ENCODE data around the gene TTLL9. TPM values are rescaled to one million over a fixed set of nuclear protein-coding genes. Genes with fewer than 3 reads are reported as not detected.

The TTLL9 gene
- total RNA-seq, 2 donors from 2014 or later: not detected

- peak; percentile 68 for DNase-seq (ENCODE audit: low spot score)
- H3K27ac ChIP-seq: peak overlapping the region; percentile 92 to 99
These were observed 28.5 kb upstream of the TTLL9 start for GRCh38 chr20:31841928-31842327.

GRCh38 chr20:31842471-31843157 lies 27.8 kb upstream of the TTLL9 start:
- DNase-seq (ENCODE audit: low spot score) (no peak), ATAC-seq (ENCODE audit: insufficient number of reproducible peaks, low FRiP score, low read depth) (no peak)
- H3K27ac ChIP-seq: peak overlapping the region; percentile 92 to 99
- H3K9me3 ChIP-seq: no peaks in the 10 kb centered on the region
- no peaks in the 10 kb centered on the region for H3K36me3 ChIP-seq
- TF ChIP-seq, protein P1, sequence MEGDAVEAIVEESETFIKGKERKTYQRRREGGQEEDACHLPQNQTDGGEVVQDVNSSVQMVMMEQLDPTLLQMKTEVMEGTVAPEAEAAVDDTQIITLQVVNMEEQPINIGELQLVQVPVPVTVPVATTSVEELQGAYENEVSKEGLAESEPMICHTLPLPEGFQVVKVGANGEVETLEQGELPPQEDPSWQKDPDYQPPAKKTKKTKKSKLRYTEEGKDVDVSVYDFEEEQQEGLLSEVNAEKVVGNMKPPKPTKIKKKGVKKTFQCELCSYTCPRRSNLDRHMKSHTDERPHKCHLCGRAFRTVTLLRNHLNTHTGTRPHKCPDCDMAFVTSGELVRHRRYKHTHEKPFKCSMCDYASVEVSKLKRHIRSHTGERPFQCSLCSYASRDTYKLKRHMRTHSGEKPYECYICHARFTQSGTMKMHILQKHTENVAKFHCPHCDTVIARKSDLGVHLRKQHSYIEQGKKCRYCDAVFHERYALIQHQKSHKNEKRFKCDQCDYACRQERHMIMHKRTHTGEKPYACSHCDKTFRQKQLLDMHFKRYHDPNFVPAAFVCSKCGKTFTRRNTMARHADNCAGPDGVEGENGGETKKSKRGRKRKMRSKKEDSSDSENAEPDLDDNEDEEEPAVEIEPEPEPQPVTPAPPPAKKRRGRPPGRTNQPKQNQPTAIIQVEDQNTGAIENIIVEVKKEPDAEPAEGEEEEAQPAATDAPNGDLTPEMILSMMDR (IDR thresholded peaks at IDR 0.05): no peak
- no peaks in the 10 kb centered on the region for H3K27me3 ChIP-seq (replicated peaks; ENCODE audit: insufficient read depth)
- H3K4me3 ChIP-seq: peak overlapping the region; percentile 77
- peaks cover 30 to 81% of the 10 kb centered on the region in 2 donors for H3K4me1 ChIP-seq (ENCODE audit: control insufficient read depth in 1 of 2, low read depth in 2 of 2)

More at GRCh38 chr20:31841928-31842327, 28.5 kb upstream of the TTLL9 start:
- Histone ChIP-seq H3K4me1 (ENCODE audit: control insufficient read depth in 1 of 2, low read depth in 2 of 2) (peaks cover 35 to 88% of the 10 kb centered on the region in 2 donors), H3K27me3 (replicated peaks; ENCODE audit: insufficient read depth) (no peaks in the 10 kb centered on the region), H3K4me3 (peak overlapping the region; percentile 77), H3K9me3 (no peaks in the 10 kb centered on the region), H3K36me3 (no peaks in the 10 kb centered on the region)
- TF ChIP-seq, protein P1 (IDR thresholded peaks at IDR 0.05): no peak
- ATAC-seq (ENCODE audit: insufficient number of reproducible peaks, low FRiP score, low read depth): no peak

- no peaks in the 10 kb centered on the region for H3K36me3 ChIP-seq
- H3K27ac ChIP-seq: peak overlapping the region; percentile 92 to 99
- peaks cover 23 to 75% of the 10 kb centered on the region in 2 donors for H3K4me1 ChIP-seq (ENCODE audit: control insufficient read depth in 1 of 2, low read depth in 2 of 2)
- TF ChIP-seq, protein P1 (IDR thresholded peaks at IDR 0.05): no peak
- no peaks in the 10 kb centered on the region for H3K9me3 ChIP-seq
- H3K27me3 ChIP-seq (replicated peaks; ENCODE audit: insufficient read depth): no peaks in the 10 kb centered on the region
- peak overlapping the region; percentile 77 for H3K4me3 ChIP-seq
- no peak for ATAC-seq (ENCODE audit: insufficient number of reproducible peaks, low FRiP score, low read depth)
- DNase-seq (ENCODE audit: low spot score): no peak
These were observed 27.1 kb upstream of the TTLL9 start for GRCh38 chr20:31843288-31843687.

DNA sequence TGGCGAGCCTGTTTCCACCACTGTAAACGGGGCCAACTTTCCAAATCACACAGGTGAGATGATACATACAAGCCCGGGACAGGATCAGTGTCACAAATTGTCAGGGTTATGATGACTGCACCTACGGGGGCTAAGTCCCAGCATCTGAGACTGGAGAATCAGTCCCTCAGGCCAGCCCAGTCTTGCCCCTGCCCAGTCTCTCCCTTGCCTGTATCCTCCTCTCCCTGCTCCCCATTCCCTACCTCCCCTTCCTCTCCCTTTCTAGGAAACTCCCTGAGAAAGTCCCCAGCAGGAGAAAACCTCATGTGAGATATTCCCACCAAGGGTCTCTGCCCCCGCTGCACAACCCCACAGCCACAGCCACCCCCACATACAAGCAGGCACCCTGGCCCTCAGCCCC lies 26.6 kb upstream of the TTLL9 start:
- H3K36me3 ChIP-seq: no peaks in the 10 kb centered on the region
- H3K4me3 ChIP-seq: peak overlapping the region; percentile 77
- H3K27me3 ChIP-seq (replicated peaks; ENCODE audit: insufficient read depth): no peaks in the 10 kb centered on the region
- TF ChIP-seq, protein P1 (IDR thresholded peaks at IDR 0.05): no peak
- H3K4me1 ChIP-seq (ENCODE audit: control insufficient read depth in 1 of 2, low read depth in 2 of 2): peaks cover 22 to 69% of the 10 kb centered on the region in 2 donors
- DNase-seq (ENCODE audit: low spot score) (no peak), ATAC-seq (ENCODE audit: insufficient number of reproducible peaks, low FRiP score, low read depth) (no peak)
- H3K27ac ChIP-seq: peak overlapping the region; percentile 92 to 99
- H3K9me3 ChIP-seq: no peaks in the 10 kb centered on the region

DNA sequence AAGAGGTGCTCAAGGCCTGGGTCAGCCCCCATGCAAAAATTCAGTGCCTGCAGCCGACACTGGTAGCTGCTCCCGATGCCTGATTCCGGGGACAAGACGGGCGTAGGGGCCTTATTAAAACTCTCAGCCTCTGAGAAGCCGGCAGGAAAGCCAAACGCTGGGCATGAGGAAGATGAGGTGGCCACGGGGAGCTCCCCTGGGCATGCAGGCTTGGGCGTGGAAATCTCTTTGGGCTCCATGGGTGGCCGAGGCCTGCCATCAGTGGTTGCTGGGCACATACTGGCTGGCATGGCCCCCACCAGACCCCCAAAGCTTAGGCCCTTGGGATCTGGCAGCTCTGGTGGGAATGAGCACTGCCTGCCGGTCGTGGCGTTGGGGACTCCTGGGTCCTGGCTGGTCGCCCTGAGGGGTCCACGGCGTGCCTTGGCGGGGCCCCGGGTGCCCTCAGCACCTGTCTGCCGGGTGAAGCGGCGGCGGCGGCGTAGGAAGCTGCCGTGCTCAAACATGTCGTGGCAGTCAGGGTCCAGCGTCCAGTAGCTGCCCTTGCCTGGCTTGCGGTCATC lies 25.6 kb upstream of the TTLL9 start:
- H3K27ac ChIP-seq: peak overlapping the region; percentile 92 to 99
- H3K4me1 ChIP-seq (ENCODE audit: control insufficient read depth in 1 of 2, low read depth in 2 of 2): peaks cover 22 to 61% of the 10 kb centered on the region in 2 donors
- H3K27me3 ChIP-seq (replicated peaks; ENCODE audit: insufficient read depth): no peaks in the 10 kb centered on the region
- TF ChIP-seq, protein P1 (IDR thresholded peaks at IDR 0.05): no peak
- H3K36me3 ChIP-seq: no peaks in the 10 kb centered on the region
- no peak for DNase-seq (ENCODE audit: low spot score)
- H3K9me3 ChIP-seq: no peaks in the 10 kb centered on the region
- peak overlapping the region; percentile 77 for H3K4me3 ChIP-seq
- no peak for ATAC-seq (ENCODE audit: insufficient number of reproducible peaks, low FRiP score, low read depth)

Data from thoracic aorta (tissue), 2 donors.